GM19240 (cell line): Measurements from ENCODE around the gene MPG.

ENCODE experiments used
- DNase-seq: peaks from one replicate; pipeline ENCODE4 v3.0.0; 2011; ENCODE audit warnings: low spot score; ENCODE audit not compliant: insufficient read length

Gene MPG

DNA sequence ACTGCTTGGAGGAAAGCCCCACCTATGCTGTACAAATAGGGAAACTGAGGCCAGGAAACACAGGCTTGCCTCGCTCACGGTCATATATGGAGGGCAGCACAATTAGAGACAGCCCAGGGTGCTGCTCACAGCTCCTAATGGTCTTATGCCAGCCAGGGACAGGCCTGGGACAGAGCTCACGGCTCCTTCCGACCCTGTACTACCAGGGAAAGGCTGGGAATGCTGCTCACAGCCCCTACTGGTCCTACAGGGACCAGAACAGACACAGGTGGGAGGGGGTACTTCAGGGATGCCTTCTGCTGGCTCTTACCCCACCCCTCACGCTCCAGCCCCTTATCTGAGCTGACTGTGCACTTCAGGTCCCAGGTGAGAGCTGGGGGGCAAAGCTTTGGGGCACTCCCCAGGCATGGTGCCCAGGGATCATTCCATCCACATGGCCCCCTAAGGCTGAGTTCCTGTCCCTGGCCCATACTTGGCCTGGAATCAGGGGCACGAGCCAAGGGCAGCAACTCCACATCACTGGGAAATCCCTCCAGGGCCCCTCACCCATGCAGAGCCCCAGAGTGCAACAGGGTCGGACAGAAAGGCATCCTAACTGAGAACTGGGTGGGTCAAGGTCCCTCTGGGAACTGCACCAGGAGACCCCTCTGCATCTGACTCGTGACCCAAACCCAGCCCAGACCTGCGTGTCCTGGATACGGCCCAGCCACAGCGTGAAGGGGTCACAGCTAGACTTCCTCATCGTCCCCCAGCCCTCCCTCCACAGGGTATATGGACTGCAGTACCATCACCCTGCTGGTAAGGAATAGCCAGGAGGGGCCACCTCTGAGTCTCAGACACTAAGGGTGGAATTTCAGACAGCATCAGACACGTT is 11.5 kb upstream of the MPG start:
- no peak for DNase-seq

DNA sequence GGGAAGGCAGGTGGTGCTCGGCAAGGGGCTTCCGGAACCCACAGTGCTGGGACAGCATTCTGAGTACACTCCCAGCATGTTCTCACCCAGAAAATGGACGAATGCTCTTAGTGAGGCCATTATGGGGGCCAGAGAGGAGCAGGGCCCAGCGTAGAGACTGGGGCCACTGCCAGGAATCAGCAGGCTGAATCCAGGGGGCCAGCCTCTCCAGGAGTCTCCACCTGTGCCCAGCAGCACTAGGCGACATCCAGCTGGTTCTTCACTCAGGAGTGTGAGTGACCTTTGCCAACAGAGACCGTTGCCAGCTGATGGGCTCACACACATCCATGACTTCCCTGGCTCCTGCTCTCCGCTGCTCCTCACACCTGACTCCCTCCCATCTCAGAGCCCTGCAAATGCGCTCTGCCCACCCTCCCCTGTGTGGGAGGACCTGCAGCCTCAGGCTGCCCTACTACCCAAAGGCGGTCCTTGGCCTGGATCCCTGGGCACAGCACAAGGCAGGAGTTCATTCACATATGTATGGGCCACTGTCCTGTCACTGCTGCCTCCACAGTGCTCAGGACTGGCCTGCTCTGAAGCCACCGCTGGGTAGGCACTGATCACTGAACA is 10.7 kb upstream of the MPG start:
- no peak for DNase-seq

DNA sequence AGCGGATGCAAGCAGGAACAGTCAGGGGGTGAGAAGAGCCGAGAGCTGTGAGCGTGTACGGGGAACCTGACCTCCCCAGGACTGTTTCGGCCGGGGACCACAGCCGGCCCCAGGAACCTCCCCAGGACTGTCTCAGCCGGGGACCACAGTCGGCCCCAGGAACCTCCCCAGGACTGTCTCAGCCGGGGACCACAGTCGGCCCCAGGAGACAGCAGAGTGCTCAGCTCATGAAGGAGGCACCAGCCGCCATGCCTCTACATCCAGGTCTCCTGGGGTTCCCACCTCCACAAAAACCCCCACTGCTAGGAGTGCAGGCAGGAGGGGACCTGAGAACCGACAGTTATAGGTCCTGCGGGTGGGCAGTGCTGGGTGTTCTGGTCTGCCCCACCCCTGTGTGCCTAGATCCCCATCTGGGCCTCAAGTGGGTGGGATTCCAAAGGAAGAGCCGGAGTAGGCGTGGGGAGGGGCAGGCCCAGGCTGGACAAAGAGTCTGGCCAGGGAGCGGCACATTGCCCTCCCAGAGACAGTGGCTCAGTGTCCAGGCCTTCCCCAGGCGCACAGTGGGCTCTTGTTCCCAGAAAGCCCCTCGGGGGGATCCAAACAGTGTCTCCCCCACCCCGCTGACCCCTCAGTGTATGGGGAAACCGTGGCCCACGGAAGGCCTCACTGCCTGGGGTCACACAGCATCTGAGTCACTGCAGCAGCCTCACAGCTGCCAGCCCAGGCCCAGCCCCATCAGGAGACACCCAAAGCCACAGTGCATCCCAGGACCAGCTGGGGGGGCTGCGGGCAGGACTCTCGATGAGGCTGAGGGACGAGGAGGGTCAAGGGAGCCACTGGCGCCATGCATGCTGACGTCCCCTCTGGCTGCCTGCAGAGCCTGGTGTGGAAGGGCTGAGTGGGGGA is 9.9 kb upstream of the MPG start:
- DNase-seq = no peak

DNA sequence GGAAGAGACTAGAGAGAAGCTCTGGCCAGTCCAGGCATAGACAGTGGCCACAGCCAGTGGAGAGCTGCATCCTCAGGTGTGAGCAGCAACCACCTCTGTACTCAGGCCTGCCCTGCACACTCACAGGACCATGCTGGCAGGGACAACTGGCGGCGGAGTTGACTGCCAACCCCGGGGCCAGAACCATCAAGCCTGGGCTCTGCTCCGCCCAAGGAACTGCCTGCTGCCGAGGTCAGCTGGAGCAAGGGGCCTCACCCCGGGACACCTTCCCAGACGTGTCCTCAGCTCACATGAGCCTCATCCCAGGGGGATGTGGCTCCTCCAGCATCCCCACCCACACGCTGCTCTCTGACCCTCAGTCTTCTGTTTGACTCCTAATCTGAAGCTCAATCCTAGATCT is 8.8 kb upstream of the MPG start:
- DNase-seq = no peak

DNA sequence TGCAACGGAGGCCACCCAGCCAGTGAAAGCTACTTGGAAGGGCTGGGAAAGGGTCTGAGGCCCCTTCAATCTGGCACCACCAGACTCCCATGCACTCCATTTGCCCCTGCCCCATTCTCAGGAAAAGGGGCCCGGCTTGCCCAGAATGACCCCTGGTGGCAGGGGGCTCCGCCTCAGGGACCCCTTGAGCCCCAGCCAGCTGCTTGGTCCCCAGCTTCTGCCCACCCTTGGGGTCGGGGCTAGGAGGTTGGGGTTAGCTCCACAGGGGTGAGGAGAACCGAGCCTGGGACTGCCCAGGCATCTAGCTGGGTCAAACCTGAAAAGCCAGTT is 6.8 kb upstream of the MPG start:
- DNase-seq = no peak

DNA sequence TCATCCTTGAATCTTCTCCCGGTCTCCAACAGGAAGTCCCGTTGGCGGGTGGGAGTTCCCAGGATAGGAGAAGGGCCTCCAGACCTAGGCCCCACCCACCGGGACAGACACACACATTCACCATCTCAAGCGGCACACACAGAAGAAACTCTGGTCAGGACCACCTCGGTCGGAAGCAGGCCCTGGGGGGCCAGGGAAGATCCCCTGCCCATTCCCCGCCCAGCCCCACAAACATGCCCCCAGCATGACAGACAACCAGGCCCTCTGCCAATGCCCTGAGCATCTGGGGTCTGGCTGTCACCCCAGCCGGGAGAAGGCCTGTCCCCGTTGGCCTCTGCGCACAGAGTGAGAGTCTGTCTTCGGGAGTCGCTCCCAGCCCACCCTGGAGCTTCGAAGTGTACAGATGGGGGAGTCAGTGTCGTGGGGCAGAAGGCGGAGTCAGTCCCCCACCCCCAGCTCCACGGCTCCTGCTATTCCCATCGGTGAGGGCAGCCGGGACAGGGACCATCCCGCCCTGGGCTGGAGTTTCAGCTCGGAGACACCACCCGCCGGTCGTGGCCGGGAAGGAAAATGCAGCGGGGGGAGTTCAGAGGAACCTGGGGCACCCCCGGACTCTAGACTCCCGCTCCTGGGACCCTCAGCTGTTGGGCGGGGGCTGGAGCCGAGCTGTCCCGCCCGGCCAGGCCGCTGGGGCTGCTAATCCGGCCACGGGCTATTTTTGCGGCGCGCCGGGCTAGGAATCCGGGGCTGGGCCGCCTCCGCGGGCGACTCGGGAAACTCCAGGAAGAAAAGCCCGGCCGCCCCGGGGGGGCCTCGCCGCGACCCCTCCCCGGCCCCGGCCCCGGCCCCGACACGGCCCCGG is 6.3 kb upstream of the MPG start:
- no peak for DNase-seq

DNA sequence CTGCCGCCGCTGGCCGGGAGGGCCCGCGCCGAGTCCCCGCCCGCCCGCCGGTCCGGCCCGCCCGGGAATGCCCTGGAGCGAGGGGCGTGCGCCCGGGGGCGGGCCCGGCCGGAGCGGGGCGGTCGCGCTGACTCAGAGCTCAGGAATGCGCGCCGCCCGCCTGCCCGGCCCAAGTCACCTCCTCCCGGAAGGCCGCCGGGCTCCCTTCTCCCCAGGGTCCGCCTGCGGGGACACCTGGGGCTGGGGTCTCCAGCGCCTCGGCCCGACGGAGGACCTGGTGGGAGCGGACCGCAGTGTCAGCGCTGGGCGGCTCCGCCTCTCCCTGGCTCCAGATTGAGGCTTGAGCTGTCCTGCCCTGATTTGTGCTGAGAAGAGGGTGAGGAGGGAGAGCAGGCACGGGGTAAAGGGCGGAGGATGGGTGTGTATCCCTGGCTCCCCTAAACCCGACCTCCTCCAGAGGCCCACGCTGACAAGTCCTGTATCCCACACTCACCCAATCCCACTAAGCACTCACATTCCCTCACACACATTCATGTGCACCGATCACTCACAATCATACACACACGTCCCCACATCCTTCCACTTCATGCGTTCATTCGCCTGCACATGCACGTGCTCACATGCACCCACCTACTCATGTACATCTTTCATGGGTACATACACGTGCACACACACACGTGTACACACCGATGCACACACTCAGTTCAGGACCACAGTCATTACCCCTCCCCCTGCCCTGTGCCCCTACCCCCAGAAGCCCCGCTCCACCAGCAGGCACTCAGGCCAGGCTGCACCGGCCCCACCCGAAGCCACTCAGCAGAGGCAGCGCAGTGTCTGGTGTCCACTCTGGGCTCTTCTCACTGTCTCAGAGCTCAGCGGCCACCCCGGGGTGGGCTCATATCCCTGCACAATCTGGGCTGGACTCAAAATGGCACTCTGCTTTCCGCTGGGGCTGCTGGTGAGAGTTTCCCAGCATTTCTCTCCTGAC is 5.2 kb upstream of the MPG start, which contains the start of gene RHBDF1:
RHBDF1 (minus strand) TSS at position 71 of the 988 bp plus-strand sequence. CDS start 7,616 bp downstream, outside the sequence.
- no peak for DNase-seq

DNA sequence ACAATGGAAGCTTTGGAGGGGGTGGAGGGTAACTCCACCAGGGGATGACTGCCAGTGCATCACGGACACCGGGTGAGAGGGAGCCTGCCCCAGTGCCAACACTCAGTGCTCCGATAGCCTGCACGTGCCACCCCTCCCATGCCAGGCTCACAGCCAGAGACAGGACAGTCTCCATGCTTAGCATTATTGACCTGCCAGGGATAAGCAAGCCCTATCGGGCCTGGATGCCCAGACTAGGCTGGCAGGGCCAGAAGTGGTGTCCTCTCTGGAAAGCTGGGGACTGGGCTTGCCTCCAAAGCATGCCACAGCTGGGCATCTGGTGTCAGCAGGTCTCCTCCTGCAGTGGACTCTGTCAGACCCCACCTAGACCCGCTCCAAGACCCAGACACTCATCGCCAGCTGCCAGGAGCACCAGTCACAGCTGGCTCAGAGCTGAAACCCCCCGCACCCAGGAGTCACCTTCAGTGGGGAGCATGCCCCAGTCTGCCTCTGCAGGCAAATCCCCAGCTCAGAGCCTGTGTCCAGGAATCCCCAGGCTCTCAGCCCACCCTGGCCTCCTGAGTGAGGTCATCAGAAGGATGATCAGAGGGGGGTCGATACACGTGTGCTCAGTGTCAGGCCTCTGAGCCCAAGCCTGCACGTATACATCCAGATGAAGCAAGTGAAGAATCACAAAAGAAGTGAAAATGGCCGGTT is 3.8 kb upstream of the MPG start:
- DNase-seq = no peak

DNA sequence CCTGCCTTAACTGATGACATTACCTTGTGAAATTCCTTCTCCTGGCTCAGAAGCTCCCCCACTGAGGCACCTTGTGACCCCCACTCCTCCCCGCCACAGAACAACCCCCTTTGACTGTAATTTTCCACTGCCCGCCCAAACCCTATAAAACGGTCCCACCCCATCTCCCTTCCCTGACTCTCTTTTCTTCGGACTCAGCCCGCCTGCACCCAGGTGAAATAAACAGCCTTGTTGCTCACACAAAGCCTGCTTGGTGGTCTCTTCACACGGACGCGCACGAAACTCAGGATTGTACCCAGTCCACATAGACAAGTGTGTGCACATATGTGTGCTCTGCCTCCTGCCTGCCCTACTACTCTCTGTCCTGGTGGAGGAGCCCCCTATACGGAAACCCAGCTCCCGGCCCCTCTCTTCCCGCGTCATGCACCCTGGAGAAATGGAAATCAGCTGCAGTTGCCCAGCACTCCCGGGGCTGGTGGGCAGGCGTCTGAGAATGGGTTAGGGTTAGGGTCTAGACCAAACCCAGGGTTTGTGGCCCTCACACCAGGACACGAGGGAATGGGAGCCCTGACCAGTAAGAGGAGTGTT is 3.2 kb upstream of the MPG start:
- DNase-seq = no peak

DNA sequence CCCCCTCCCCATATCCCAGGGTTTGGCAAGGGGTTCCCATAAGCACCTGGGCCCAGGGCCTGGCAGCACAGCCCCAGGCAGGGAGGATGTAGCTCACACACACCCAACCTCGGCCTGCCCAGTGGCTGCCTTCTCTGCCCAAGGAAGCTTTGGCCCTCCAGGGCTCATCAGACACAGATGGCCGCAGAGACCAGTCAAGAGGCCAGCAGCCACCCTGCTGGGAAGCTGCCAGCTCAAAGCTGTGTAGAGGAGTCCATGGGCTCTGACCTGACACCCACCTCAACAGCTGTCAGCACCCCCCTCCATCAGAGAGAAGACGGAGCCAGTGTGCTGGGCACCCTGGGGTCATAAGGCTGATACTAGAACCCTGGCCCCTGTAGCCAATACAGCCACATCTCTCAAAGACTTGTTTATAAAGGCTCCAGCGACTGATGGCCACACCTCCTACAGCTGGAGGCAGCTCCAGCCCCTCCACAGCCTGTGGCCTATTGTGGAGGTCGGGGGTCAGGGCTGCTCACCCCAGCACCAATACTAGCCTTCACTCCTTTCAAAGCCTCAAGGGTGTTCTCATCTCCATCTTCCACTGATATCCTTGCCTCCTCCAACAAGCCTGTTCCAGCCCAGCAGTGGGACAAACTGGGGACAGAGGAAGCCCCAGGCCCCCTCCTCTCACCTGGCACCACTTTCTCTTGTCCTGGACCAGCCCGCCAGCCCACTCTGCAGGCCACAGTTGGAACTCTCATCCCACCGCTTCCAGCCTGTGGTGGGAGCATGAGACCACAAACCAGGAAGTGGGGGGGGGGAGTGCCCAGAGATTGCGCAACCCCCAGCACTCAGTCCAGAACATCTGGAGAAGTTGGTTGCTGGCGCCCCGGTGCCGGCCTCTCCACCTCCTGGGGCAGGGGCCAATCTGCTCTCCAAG is 2.2 kb upstream of the MPG start:
- DNase-seq = no peak

DNA sequence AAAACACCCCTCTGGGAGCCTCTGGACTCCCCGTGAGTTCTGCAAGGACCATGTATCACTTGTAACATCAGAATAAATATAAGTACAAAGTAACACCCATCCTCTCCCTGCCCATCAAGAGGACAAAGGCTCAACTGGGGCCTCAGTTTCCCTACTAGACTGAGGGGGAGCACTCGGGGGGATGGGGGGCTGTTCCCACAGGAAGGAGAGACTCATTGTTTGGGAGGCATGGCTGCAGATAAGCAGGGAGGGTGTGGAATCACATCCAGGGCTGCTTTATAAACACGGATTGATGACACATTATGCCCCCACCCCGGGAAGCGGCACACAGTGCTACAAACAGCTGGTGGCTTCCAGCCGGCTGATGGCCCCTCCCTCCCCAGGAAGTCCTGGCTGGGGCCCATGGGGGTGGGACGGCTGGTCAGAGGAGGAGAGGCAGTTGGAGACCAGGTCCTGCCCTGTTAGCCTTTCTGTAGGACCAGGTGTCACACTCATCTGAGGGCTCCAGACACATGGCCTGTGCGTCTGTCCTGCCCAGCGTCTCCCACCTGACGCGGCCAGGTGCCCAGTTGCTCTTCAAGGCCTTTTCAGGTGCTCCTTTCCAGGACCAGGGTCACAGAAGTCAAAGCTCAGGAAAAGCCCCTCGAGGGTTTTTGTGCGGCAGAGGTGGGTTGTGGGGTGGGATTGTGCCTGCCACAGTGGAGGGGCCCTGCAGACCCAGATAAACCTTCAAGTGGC is 1.3 kb upstream of the MPG start:
- DNase-seq = peak; percentile 60

DNA sequence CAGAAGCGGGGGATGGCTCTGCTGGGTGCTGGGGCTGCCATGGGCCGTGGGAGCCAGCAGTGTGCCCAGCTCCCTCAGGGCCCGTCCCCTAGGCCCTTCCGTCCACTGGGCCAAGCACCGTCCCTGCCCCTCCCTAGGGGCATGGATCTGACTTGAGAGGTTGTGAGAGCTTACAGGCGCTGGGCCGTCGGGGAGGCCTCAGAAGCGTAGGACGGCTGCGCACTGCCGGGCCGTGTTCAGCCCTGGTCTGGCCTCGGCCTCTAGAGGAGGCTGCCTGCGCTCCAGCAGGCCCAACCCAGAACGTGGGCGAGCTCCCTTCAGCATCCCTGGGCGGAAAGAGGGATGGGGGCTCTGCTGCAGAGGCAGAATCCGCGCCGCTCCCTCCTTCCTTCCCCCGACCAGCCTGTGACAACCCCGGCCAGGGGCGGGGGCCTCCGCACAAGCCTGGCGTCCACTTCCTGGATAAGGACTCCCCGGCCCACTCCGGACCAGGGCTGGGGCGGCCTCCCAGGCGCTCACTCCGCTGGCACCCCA is 685 bp upstream of the MPG start:
- DNase-seq = peak; percentile 80

DNA sequence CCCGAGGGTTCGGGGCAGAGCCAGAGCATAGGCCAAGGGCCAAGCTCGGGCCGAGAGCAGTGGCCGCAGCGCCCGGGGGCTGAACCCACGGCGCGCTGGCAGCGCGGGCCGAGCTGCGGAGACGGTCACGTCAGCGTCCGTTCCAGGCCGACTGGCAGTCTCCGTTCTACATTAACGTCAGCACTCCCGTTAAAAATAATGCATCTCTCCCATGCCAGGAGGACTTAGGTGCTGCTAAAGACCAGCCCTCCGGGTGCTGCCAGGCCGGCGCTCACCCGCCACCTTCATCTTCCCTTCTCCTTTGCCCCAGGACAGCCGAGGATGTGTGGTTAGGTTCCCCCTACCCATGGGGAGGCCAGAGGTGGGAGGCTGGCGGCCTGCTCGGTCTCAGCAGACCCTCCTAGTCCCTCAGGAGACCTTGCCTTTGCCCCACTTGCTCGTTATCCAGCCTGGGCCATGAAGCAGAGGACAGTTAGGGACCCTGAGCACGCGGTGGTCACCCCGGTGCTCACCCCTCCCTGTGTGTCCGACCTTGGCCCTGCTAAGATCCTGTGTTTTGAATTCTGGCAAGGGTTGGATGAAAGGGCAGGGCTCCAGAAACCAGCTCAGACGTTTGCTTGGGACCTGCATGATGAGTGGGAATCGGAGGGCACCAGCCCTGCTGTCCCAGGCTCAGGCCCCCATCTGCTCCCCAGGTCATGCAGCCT is 572 bp downstream of the MPG start:
- DNase-seq = peak; percentile 53

DNA sequence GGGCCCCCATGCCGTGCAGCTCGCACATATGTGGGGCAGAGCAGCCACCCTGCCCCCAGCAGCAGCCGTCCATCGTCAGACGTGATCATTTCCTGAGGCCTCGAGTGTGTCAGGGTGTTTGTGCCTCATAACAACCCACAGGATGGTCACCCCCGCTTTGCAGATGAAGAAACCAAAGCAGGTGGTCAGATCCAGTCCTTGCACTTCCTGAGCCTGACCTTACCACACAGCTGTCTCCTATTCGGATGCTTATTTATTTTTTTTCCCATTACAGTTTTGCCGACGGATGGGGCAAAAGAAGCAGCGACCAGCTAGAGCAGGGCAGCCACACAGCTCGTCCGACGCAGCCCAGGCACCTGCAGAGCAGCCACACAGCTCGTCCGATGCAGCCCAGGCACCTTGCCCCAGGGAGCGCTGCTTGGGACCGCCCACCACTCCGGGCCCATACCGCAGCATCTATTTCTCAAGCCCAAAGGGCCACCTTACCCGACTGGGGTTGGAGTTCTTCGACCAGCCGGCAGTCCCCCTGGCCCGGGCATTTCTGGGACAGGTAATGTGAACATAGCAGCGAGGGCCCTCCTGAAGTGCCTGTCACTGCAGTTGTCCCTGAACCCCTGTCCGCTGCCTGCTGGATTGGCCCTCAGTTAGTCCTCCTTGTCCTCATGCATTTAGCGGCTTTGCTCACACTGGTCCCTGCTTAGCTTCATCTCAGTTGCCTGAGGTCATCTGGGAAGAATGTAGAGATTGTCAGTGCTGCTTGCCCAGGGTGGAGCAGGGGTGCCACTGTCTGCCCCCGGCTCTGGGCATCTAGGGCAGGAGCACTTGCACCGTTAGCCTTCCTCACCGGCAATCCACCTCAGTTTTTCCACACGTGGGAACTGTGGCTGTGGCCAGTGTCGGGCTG is 1.4 kb downstream of the MPG start:
- DNase-seq = no peak

DNA sequence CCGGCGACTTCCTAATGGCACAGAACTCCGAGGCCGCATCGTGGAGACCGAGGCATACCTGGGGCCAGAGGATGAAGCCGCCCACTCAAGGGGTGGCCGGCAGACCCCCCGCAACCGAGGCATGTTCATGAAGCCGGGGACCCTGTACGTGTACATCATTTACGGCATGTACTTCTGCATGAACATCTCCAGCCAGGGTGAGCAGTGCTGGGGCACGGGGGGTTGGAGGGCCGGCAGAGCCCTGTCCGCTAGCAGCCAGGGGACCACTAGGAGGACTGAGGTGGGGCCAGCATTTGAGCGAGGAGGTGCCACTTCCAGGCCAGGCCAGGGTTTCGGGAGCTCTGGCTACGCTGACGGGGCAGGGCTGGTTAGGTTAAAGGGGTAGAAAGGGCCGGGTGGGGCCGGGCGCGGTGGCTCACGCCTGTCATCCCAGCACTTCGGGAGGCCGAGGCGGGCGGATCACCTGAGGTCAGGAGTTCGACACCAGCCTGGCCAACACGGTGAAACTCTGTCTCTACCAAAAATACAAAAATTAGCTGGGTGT is 5.1 kb downstream of the MPG start:
- DNase-seq = no peak
